HG03095 (cell line): ENCODE measurements around the gene ZFYVE27.

Experiments used
- ATAC-seq: cut with Tn5 transposase; IDR thresholded peaks from one replicate; pipeline ENCODE4 v1.9.1; 2021; ENCODE audit warnings: moderate library complexity; ENCODE audit not compliant: unreplicated experiment

Gene ZFYVE27

DNA sequence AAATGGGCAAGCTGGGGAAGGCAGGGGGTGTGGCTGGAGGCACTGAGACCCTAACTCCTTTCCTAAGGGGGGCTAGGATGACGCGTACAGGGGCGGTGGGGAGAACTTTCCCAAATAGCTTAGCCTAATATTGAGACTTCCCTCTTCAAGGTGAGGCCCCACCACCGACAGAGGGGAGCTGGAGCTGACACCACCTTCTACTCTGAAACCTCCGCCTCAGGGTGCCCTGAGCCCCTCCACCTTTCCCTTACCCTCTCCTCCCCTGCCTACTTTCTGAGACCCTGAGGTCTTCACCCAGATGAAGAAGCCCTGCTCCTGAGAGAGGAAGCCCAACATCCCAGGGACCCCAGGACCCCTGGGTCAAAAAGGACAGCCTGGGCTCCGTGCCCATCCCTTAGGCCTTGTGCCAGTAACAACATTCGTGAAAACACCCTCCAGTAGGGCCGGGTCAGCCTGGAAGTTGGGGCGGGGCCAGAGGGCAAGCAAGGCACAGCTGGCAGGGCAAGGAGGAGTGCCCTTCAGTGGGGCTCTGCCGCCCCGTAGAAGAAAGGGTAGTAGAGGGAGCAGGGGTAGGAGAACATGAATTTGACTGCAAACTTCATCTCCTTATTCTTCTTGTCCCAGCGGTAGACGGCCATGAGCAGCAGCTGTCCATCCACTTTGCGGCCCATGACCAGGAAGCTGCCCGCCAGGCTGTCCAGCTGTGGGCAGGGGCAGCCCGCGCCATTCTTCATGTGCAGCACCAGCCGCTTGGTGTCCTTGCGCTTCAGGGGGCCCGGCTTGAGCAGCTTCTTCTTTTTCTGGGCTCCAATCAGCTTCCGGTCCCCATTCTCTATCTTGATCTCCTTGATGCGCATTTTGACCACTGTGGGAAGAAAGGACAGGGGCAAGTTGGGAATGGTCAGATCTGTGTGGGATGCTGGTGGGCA is 30.3 kb downstream of the ZFYVE27 start:
- no peak for ATAC-seq

DNA sequence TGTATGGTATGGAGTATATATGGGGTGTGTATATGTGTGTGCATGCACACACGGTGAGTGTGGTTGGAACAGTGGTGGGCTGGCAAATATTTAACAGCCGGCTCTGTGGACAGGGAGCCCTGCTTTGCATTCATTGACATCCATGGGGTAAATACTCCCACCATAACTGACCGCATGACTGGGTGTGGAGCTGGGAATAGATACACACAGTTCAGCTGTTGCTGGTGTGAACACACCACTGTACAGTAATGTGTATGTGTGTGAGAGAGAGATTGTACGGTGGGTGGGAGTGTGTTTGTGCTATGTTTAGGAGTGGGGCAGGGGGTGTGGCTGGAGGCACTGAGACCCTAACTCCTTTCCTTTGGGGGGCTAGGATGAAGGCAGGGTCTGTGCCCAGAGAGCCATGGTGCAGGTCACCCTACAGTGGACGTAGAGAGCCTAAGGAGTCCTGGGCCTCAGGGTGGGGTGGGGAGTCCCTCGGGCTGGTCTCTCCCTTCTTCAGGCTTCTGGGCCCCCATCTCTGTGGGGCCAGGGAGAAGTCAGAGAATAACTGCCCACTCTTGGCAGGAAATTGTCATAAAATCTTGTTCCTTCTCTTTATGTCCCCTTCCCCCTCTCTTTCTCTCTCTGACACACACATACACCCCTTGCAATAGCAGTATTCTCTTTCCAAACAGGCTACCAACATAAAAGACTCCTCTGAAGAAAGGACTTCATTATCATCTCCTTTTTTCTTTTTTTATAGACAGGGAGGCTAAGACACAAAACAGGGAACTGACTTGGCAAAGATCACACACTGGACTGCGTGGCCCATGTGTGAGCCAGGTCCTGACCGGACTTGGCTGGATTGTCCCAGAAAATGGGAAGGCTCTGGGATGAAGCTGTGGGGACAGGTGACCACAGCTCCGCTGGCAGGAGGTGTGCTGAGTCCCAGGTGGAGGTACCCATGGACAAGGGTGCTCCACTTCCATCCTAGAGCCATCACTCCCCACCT is 31.7 kb downstream of the ZFYVE27 start:
- no peak for ATAC-seq

GRCh38 chr10:97770255-97770654 is 33.3 kb downstream of the ZFYVE27 start:
- no peak for ATAC-seq

DNA sequence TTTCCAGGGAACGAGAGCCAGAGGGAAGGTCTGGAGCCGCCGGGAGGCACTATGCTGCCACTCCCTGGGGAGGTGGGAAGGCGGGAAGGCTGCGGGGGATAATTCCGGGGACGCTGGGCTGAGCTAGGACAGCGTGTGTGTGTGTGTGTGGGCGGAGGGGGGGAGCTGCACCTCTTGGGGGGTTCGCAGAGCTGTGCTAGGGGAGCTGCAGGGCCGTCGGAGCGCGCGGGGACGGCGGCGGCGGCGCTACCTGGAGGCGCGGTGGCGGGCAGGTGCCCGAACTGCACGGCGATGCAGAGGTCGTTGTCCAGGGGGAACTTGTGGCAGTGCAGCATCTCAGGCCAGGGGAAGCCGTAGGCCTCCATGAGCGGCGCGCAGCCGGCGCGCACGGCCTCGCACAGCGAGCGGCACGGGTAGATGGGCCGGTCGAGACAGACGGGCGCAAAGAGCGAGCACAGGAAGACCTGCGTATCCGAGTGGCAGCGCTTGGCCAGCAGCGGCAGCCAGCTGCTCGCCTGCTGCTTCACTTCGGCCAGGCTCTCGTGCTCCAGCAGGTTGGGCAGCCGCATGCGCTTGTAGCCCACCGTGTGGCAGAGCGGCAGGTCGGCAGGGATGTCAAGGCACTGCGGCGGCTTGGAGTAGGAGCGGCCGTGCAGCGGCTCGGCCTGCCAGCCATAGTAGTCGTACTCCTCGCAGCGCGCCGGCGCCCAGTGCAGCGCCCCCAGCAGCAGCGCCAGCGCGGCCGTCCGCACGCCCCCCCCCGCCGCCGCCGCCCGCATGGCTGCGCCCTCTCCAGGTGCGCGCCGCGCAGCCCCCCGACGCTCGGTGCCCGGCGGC is 34.3 kb downstream of the ZFYVE27 start:
- ATAC-seq, result no peak

DNA sequence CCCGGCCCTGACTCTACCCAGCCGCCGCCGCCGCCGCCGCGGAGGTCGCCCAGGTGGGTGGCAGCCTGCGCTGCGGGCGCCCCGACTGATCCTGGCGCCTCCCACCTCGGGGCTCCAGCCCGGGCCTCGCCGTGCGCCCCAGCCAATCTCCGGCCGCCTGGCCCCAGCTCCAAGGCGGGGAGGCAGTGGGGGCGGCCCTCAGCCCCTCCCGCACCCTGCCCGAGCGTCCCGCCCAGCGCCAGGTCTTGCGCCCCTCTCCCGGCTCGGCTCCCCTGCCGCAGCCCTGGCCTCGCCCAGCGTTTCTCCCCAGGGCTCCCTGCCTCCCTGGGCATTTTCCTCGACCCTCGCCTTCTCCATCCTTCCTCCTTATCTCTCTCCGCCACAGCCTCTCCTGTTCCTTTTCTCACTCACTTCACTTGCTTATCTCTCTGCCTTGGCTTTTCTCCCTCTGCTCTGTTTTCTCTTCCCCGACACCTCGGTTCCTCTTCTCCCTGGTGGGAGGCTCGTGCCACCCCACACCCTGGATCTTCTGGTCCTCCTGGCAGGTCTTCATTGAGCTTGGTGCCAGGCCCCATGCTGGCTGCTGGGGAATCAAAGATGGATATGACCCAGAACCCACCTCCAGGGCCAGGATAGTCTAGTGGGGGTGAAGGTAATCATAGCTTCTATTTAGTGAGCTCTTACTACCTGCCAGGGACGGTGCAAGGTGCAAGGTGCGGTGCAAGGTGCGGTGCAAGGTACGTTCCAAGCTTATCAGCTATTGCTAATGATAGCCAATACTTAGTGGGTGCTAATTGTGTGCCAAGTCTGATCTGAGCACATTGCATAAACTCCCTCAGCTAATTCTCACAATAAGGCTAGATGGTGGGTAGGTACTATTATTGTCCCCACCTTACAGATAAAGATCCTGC is 35.2 kb downstream of the ZFYVE27 start, which contains the start of gene SFRP5:
Gene SFRP5 (minus strand): TSS at position 87 of the 911 bp plus-strand sequence. CDS start 166 bp downstream, outside the sequence.
- ATAC-seq, result no peak

DNA sequence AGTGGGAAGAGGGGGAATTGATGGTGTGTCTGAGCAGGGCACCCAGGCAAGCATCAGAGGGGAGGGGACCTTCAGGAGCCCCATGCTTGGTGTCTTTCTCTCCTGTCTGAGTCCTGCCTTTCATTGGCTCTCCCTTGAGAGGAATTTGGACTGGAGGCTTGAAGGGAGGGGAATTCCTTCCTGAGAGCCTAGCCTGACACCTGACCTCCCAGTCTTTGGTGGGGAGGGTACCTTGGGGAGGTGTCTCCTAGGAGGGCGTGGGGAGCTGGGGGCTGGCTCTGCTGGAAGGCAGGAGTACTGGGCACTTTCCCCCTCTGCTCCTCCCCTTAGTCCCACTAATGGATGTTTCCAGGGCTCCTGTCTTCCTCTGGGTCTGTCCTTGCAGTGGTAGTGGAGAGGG is 36.2 kb downstream of the ZFYVE27 start:
- no peak for ATAC-seq

GRCh38 chr10:97774811-97775294 is 37.9 kb downstream of the ZFYVE27 start:
- no peak for ATAC-seq

- ATAC-seq, result no peak
Measured at GRCh38 chr10:97777143-97777542, 40.2 kb downstream of the ZFYVE27 start.

DNA sequence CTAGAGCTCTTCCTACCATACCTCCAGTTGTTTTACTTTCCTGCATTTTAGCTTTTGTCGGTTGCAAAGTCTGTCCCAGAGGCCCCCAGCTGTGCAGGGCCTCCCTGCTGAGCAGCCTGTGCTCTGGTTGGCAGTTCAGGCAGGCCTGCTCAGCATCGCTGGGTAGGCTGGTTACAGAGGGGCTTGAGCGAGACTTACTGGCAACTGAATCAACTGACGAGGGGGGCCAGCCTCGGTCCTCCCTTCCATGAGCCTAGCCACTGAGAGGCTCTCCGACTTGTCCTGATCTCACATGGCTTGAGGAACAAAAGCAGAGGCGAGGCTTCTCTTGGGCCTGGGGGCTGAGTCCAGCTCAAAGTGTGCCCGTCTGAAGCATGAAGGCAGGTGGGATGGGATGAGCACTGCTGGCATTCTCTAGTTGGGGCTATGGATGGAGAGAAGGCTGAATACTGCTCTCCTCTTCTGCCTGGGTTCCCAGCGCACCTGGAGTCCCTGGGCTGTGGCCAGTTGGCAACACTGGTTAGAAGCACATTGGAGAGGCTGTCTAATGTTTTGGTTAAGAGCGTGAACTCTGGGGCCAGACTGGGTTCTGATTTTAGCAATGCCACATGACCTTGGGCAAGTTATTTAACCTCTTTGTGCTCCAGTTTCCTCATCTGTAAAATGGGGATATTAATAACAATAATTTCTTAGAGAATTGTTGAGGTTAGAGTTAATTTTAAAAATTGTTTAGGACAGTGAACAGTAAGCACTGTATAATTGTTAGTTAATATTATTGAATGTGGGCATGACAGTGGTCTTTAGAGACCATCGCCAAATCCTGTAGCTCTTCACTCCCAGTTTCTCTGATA is 41.7 kb downstream of the ZFYVE27 start:
- ATAC-seq, result no peak

- no peak for ATAC-seq
Measured at GRCh38 chr10:97779492-97779891, 42.6 kb downstream of the ZFYVE27 start.

- no peak for ATAC-seq
Measured at GRCh38 chr10:97779975-97780374, 43.0 kb downstream of the ZFYVE27 start.

DNA sequence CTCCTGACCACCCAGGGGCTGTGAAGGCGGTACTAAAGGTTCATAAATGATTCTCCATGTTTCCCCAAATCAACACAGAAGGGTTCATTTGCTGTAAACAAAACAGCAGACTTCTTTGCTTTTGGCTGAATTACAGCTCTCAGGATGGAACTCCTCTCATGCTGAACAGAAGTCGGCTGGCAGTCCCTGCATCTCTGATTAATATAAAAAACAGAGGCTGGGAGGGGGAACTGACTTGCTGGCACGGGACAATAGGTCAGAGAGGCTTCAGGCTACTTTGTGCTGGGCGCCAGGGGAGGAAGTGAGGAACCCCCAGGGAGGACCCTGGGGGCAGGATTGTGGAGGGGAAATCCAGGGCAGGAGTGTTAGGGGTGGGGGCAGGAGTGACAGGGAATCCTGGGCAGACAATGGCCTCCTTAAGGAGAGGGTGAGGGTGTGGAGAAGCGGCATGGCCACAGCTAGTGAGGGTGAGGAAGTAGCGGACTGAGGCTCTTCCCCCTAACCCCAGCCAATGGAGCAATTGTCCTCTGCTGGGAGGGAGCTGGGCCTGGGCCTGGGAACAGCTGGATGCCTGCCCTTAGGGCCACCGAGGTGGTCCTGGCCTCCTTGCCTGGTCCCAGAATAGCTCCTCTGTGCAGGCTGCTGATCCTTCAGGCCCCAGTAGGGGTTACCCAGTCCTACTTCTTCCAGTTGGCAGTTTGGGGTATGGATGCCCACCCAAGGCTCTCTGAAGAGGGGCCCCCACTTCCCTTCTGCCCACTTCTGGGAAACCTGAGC is 44.1 kb downstream of the ZFYVE27 start:
- no peak for ATAC-seq

DNA sequence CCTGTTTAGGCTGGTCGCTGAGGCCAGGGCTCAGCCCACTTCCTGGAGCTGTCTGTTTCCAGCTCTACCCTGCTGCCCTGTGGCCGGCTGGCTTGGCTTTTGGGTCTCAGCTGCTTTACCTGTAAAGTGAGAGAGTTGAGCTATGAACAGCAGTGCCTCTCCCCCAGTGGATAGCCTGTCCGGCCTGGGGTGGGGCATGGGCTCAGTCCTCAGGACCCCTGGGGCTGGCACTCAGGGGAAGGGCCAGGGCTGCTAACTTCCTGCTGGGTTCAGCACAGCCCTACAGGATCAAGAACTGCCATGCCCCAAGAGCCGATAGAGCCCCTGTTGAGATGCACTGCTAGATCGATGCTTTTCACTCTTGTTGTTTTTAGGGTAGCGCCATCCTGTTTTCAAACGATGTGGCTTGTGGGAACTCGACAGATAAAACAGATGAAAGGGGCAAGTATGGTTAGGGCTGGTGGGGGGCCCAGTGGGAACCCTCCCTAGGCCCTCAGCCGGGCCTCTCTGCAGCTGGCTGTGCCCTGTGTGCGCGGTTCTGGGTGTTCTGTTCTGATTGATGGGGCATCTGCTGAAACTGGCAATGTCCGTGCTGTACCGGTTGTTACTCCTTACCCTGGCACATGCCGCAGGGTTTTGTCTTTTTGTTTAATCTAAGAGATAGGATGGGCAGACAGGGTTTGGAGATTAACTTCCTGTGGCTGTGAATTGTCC is 44.8 kb downstream of the ZFYVE27 start:
- no peak for ATAC-seq

DNA sequence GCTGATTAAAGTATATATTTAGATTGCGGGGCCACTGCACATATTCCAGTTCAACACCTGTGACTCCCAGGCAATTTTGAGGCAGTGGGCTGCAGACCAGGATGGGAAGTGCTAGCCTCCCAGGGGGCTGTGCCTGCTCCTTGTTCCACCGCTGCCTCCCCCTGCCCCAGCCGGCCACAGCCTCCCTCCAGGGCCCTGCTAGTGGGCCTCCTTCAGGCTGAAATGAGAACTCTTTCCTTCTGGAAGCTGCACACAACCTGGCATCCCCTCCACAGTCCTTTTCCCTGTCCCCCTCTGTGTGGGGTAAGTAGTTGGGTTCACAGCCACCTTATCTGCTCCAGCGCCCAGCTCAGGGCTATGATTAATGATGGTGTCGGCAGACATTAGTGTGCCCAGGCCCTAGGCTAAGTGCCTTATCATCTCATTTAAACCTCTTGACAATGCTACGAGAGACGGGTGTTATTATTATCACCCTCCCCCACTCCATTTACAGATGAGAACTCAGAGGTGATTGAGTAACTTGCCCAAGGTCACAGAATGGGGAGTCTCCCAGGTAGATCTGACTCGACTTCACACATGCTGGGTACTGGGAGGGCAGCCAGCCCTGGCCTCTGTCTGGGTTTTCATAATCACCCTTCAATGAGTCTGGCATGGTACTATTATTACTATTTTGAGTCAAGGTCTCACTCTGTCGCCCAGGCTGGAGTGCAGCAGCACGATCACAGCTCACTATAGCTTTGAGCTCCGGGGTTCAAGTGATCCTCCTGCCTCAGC is 45.7 kb downstream of the ZFYVE27 start:
- no peak for ATAC-seq

GRCh38 chr10:97784200-97784810 is 47.4 kb downstream of the ZFYVE27 start:
- ATAC-seq, result no peak

GRCh38 chr10:97785231-97785630 is 48.3 kb downstream of the ZFYVE27 start:
- ATAC-seq, result no peak
